Testis (tissue), 2 donors: ENCODE results near the gene HNF4A.

Experiments
- CTCF ChIP-seq, 3 experiments: fragments of 450-650 bp in 2 of 3; fragments of 200-600 bp in 1 of 3; sonication (generic) in 1 of 3; IDR thresholded peaks; one replicate each; pipeline ENCODE4 v1.5.1; 2016 to 2019; ENCODE audit warnings: antibody characterized with exemption in 3 of 3, mild to moderate bottlenecking in 2 of 3, moderate library complexity in 1 of 3
- POLR2A ChIP-seq: fragments of 450-650 bp; IDR thresholded peaks from one replicate; pipeline ENCODE4 v1.6.1; 2017; ENCODE audit warnings: antibody characterized with exemption, mild to moderate bottlenecking, moderate library complexity

- TF ChIP-seq CTCF (IDR thresholded peaks at IDR 0.05) (no peak), POLR2A (no peak)
Measured at GRCh38 chr20:44413575-44414345, 58.3 kb downstream of the HNF4A start.
